ENCODE data around the gene UGT2A3.
"Not testable (repeated sequence)": the region's sequence is repeated elsewhere in the genome, so short reads cannot be mapped to it uniquely, and the experiment has no call there.

Gene UGT2A3

GRCh38 chr4:68951806-68952585 is 392 bp upstream of the UGT2A3 start:
- no peak for TF ChIP-seq POLR2A (IDR thresholded peaks at IDR 0.05; ENCODE audit: low read depth, low read length)
- no peak for FAIRE-seq
- no peak for DNase-seq (ENCODE audit: insufficient read length)

- TF ChIP-seq POLR2A (IDR thresholded peaks at IDR 0.05; ENCODE audit: low read depth, low read length) (no peak), TAF1 (IDR thresholded peaks at IDR 0.05; ENCODE audit: borderline replicate concordance, low read depth, low read length) (no peak), POLR2AphosphoS5 (IDR thresholded peaks at IDR 0.05; ENCODE audit: low read depth, low read length) (no peak)
- DNase-seq (ENCODE audit: insufficient read length) (no peak), FAIRE-seq (no peak)
Measured at GRCh38 chr4:68950033-68950432, 1.6 kb downstream of the UGT2A3 start.

GRCh38 chr4:68948985-68949384 is 2.6 kb downstream of the UGT2A3 start:
- TF ChIP-seq POLR2A (IDR thresholded peaks at IDR 0.05; ENCODE audit: low read depth, low read length), result no peak
- TF ChIP-seq TAF1 (IDR thresholded peaks at IDR 0.05; ENCODE audit: borderline replicate concordance, low read depth, low read length), result no peak
- no peak for TF ChIP-seq POLR2AphosphoS5 (IDR thresholded peaks at IDR 0.05; ENCODE audit: low read depth, low read length)
- FAIRE-seq (no peak), DNase-seq (ENCODE audit: insufficient read length) (no peak)

GRCh38 chr4:68948044-68948743 is 3.4 kb downstream of the UGT2A3 start:
- FAIRE-seq (no peak), DNase-seq (ENCODE audit: insufficient read length) (no peak)
- no peak for TF ChIP-seq POLR2A (IDR thresholded peaks at IDR 0.05; ENCODE audit: low read depth, low read length)
- no peak for TF ChIP-seq TAF1 (IDR thresholded peaks at IDR 0.05; ENCODE audit: borderline replicate concordance, low read depth, low read length)
- no peak for TF ChIP-seq POLR2AphosphoS5 (IDR thresholded peaks at IDR 0.05; ENCODE audit: low read depth, low read length)

- FAIRE-seq (no peak), DNase-seq (ENCODE audit: insufficient read length) (no peak)
- no peak for TF ChIP-seq POLR2A (IDR thresholded peaks at IDR 0.05; ENCODE audit: low read depth, low read length)
- no peak for TF ChIP-seq POLR2AphosphoS5 (IDR thresholded peaks at IDR 0.05; ENCODE audit: low read depth, low read length)
- TF ChIP-seq TAF1 (IDR thresholded peaks at IDR 0.05; ENCODE audit: borderline replicate concordance, low read depth, low read length), result no peak
Measured at GRCh38 chr4:68929076-68929737, 22.4 kb downstream of the UGT2A3 start.

- TF ChIP-seq TAF1 (IDR thresholded peaks at IDR 0.05; ENCODE audit: borderline replicate concordance, low read depth, low read length) (no peak), POLR2AphosphoS5 (IDR thresholded peaks at IDR 0.05; ENCODE audit: low read depth, low read length) (no peak), POLR2A (IDR thresholded peaks at IDR 0.05; ENCODE audit: low read depth, low read length) (no peak)
- no peak for DNase-seq (ENCODE audit: insufficient read length)
- no peak for FAIRE-seq
Measured at GRCh38 chr4:68927165-68927564, 24.4 kb downstream of the UGT2A3 start.

GRCh38 chr4:68922202-68922601 is 29.4 kb downstream of the UGT2A3 start:
- not testable (repeated sequence) for DNase-seq (ENCODE audit: insufficient read length); FAIRE-seq

- DNase-seq (ENCODE audit: insufficient read length) (no peak), FAIRE-seq (no peak)
Measured at GRCh38 chr4:68921051-68921450, 30.6 kb downstream of the UGT2A3 start.

GRCh38 chr4:68917016-68917415 is 34.6 kb downstream of the UGT2A3 start:
- FAIRE-seq, result no peak
- DNase-seq (ENCODE audit: insufficient read length), result no peak
- TF ChIP-seq POLR2AphosphoS5 (IDR thresholded peaks at IDR 0.05; ENCODE audit: low read depth, low read length) (no peak), TAF1 (IDR thresholded peaks at IDR 0.05; ENCODE audit: borderline replicate concordance, low read depth, low read length) (no peak), POLR2A (IDR thresholded peaks at IDR 0.05; ENCODE audit: low read depth, low read length) (no peak)

More at GRCh38 chr4:68921051-68921450, 30.6 kb downstream of the UGT2A3 start:
- no peak for TF ChIP-seq TAF1 (IDR thresholded peaks at IDR 0.05; ENCODE audit: borderline replicate concordance, low read depth, low read length)
- no peak for TF ChIP-seq POLR2A (IDR thresholded peaks at IDR 0.05; ENCODE audit: low read depth, low read length)
- TF ChIP-seq POLR2AphosphoS5 (IDR thresholded peaks at IDR 0.05; ENCODE audit: low read depth, low read length), result no peak

GRCh38 chr4:68912807-68913206 is 38.8 kb downstream of the UGT2A3 start:
- TF ChIP-seq POLR2AphosphoS5 (IDR thresholded peaks at IDR 0.05; ENCODE audit: low read depth, low read length) (no peak), POLR2A (IDR thresholded peaks at IDR 0.05; ENCODE audit: low read depth, low read length) (no peak), TAF1 (IDR thresholded peaks at IDR 0.05; ENCODE audit: borderline replicate concordance, low read depth, low read length) (no peak)
- FAIRE-seq (no peak), DNase-seq (ENCODE audit: insufficient read length) (no peak)

- TF ChIP-seq POLR2A (IDR thresholded peaks at IDR 0.05; ENCODE audit: low read depth, low read length), result no peak
- no peak for TF ChIP-seq TAF1 (IDR thresholded peaks at IDR 0.05; ENCODE audit: borderline replicate concordance, low read depth, low read length)
- no peak for TF ChIP-seq POLR2AphosphoS5 (IDR thresholded peaks at IDR 0.05; ENCODE audit: low read depth, low read length)
- FAIRE-seq, result no peak
- no peak for DNase-seq (ENCODE audit: insufficient read length)
Measured at GRCh38 chr4:68909385-68909784, 42.2 kb downstream of the UGT2A3 start.

Data from GM12892 (cell line).